Loucy (cell line): ENCODE measurements around the gene PPM1M.

ENCODE experiments used
- H2AFZ ChIP-seq: fragments of 200-600 bp; sonication (generic); 2 replicates; pipeline ENCODE4 v1.6.0; 2016; ENCODE audit warnings: antibody characterized with exemption, mild to moderate bottlenecking, low read length, moderate library complexity
- H3F3A ChIP-seq: fragments of 200-600 bp; 2 replicates; pipeline ENCODE4 v1.6.0; 2016; ENCODE audit warnings: antibody characterized with exemption, low read depth, mild to moderate bottlenecking
- H3K27me3 ChIP-seq: fragments of 200-600 bp; sonication (generic); 2 replicates; pipeline ENCODE4 v1.6.1; 2014; ENCODE audit warnings: low read length, mild to moderate bottlenecking; ENCODE audit not compliant: insufficient read depth, poor library complexity, severe bottlenecking
- H3K36me3 ChIP-seq: fragments of 200-600 bp; sonication (generic); 2 replicates; pipeline ENCODE4 v1.6.1; 2016; ENCODE audit warnings: low read length; ENCODE audit not compliant: insufficient read depth
- H3K4me1 ChIP-seq: fragments of 200-600 bp; sonication (generic); 2 replicates; pipeline ENCODE4 v1.5.1; 2014; ENCODE audit warnings: low read length, mild to moderate bottlenecking; ENCODE audit not compliant: insufficient read depth, poor library complexity, severe bottlenecking
- H3K4me2 ChIP-seq: fragments of 200-600 bp; sonication (generic); 2 replicates; pipeline ENCODE4 v1.6.0; 2014; ENCODE audit warnings: antibody characterized with exemption, low read length, low read depth, mild to moderate bottlenecking; ENCODE audit not compliant: poor library complexity, severe bottlenecking
- H3K4me3 ChIP-seq: fragments of 200-600 bp; sonication (generic); 2 replicates; pipeline ENCODE4 v1.5.1; 2014; ENCODE audit warnings: low read length, mild to moderate bottlenecking, mixed read lengths; ENCODE audit not compliant: poor library complexity, severe bottlenecking
- H3K79me2 ChIP-seq: fragments of 200-600 bp; sonication (generic); 2 replicates; pipeline ENCODE4 v1.6.1; 2014; ENCODE audit warnings: low read length; ENCODE audit not compliant: insufficient read depth
- H3K9ac ChIP-seq: fragments of 200-600 bp; sonication (generic); 2 replicates; pipeline ENCODE4 v1.6.0; 2014; ENCODE audit warnings: mild to moderate bottlenecking, low read depth, low read length, moderate library complexity; ENCODE audit not compliant: poor library complexity, severe bottlenecking
- H3K9me2 ChIP-seq: fragments of 200-600 bp; sonication (generic); replicated peaks from 2 replicates; pipeline ENCODE4 v1.6.1; 2016; ENCODE audit warnings: low read depth, low read length, mixed read lengths
- H3K9me3 ChIP-seq: fragments of 200-600 bp; sonication (generic); 2 replicates; pipeline ENCODE4 v1.6.1; 2014; ENCODE audit warnings: mild to moderate bottlenecking, antibody characterized with exemption, low read length, low read depth; ENCODE audit not compliant: insufficient read depth
- H4K20me1 ChIP-seq: fragments of 200-600 bp; sonication (generic); 2 replicates; pipeline ENCODE4 v1.6.0; 2014; ENCODE audit warnings: antibody characterized with exemption, low read length, mild to moderate bottlenecking; ENCODE audit not compliant: insufficient read depth, poor library complexity, severe bottlenecking
- CTCF ChIP-seq: fragments of 200-600 bp; sonication (generic); conservative IDR thresholded peaks from 2 replicates; pipeline ENCODE4 v1.5.1; 2014; ENCODE audit warnings: mild to moderate bottlenecking, antibody characterized with exemption, low read length
- EZH2phosphoT487 ChIP-seq: fragments of 200-600 bp; IDR thresholded peaks from 2 replicates; pipeline ENCODE4 v1.6.1; 2018; ENCODE audit warnings: antibody characterized with exemption, mild to moderate bottlenecking, moderate library complexity, borderline replicate concordance

PPM1M gene

GRCh38 chr3:52299247-52299878 lies 53.8 kb downstream of the PPM1M start:
- Histone ChIP-seq H3F3A (no peaks in the 10 kb centered on the region), H3K36me3 (no peaks in the 10 kb centered on the region), H3K9me2 (no peaks in the 10 kb centered on the region), H3K4me2 (no peak overlapping the region), H3K79me2 (no peaks in the 10 kb centered on the region), H3K4me3 (no peak overlapping the region), H3K4me1 (peaks cover 12% of the 10 kb centered on the region), H3K27me3 (no peaks in the 10 kb centered on the region), H4K20me1 (no peaks in the 10 kb centered on the region), H3K9me3 (no peaks in the 10 kb centered on the region), H2AFZ (no peak overlapping the region), H3K9ac (peak overlapping the region; percentile 50)
- no peak for TF ChIP-seq CTCF
- no peak for TF ChIP-seq EZH2phosphoT487
